ACC112 (cell line): Measurements from ENCODE around the gene CALML3.

Experiments
- H2AFZ ChIP-seq: fragments of 200-600 bp; sonication (generic); one replicate; pipeline ENCODE4 v1.6.0; 2017; ENCODE audit warnings: antibody characterized with exemption, low read length; ENCODE audit not compliant: unreplicated experiment
- H3K27ac ChIP-seq: fragments of 200-600 bp; sonication (generic); 2 replicates; pipeline ENCODE4 v1.5.1; 2014; ENCODE audit warnings: low read depth, mild to moderate bottlenecking, antibody characterized with exemption, low read length, moderate library complexity
- H3K27me3 ChIP-seq: fragments of 200-600 bp; sonication (generic); 2 replicates; pipeline ENCODE4 v1.6.1; 2014; ENCODE audit warnings: mild to moderate bottlenecking, antibody characterized with exemption, low read length, moderate library complexity, mixed read lengths; ENCODE audit not compliant: insufficient read depth
- H3K36me3 ChIP-seq: fragments of 200-600 bp; sonication (generic); 2 replicates; pipeline ENCODE4 v1.6.1; 2016; ENCODE audit warnings: mild to moderate bottlenecking, antibody characterized with exemption, low read length, moderate library complexity, mixed read lengths; ENCODE audit not compliant: insufficient read depth
- H3K4me1 ChIP-seq: fragments of 200-600 bp; sonication (generic); one replicate; pipeline ENCODE4 v1.6.1; 2016; ENCODE audit warnings: low read length, mixed read lengths; ENCODE audit not compliant: insufficient read depth, unreplicated experiment, control insufficient read depth
- H3K4me3 ChIP-seq: fragments of 200-600 bp; sonication (generic); 2 replicates; pipeline ENCODE4 v1.5.1; 2014; ENCODE audit warnings: mild to moderate bottlenecking, low read depth, low read length
- H3K79me2 ChIP-seq: fragments of 200-600 bp; sonication (generic); one replicate; pipeline ENCODE4 v1.6.0; 2016; ENCODE audit warnings: low read length; ENCODE audit not compliant: control insufficient read depth, unreplicated experiment, insufficient read depth

The CALML3 gene

DNA sequence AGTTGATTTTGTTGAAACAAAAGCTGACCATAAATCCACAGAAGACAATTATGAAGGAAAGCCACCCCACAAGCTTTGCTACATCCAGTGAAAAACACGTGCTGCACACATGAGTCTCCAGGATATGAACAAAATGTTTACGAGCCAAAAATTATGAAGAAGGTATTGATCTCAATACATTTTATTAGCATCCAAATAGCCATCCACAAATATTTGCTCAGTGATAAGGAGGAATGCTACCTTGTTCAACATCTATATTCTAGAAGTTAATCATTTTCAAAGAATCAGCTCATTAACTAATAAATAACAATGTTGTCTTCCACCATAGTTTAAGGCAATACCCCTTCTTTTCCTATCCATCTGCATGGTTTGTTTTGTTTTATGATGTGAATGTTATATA lies 42.7 kb downstream of the CALML3 start:
- H3K4me1 ChIP-seq = peaks cover 15% of the 10 kb centered on the region
- no peaks in the 10 kb centered on the region for H3K79me2 ChIP-seq
- no peak overlapping the region for H3K4me3 ChIP-seq
- no peak overlapping the region for H2AFZ ChIP-seq
- no peaks in the 10 kb centered on the region for H3K27me3 ChIP-seq
- H3K36me3 ChIP-seq = no peaks in the 10 kb centered on the region
- H3K27ac ChIP-seq = no peak overlapping the region

- Histone ChIP-seq H2AFZ (no peak overlapping the region), H3K4me1 (peaks cover 8% of the 10 kb centered on the region), H3K27ac (no peak overlapping the region), H3K79me2 (no peaks in the 10 kb centered on the region), H3K4me3 (no peak overlapping the region), H3K36me3 (no peaks in the 10 kb centered on the region), H3K27me3 (no peaks in the 10 kb centered on the region)
Measured at GRCh38 chr10:5568984-5569383, 44.2 kb downstream of the CALML3 start.

- H3K36me3 ChIP-seq = no peaks in the 10 kb centered on the region
- H3K79me2 ChIP-seq = no peaks in the 10 kb centered on the region
- no peak overlapping the region for H2AFZ ChIP-seq
- no peak overlapping the region for H3K4me3 ChIP-seq
- H3K27me3 ChIP-seq = no peaks in the 10 kb centered on the region
- peaks cover 3% of the 10 kb centered on the region for H3K4me1 ChIP-seq
- H3K27ac ChIP-seq = no peak overlapping the region
Measured at GRCh38 chr10:5569568-5569967, 44.8 kb downstream of the CALML3 start.

DNA sequence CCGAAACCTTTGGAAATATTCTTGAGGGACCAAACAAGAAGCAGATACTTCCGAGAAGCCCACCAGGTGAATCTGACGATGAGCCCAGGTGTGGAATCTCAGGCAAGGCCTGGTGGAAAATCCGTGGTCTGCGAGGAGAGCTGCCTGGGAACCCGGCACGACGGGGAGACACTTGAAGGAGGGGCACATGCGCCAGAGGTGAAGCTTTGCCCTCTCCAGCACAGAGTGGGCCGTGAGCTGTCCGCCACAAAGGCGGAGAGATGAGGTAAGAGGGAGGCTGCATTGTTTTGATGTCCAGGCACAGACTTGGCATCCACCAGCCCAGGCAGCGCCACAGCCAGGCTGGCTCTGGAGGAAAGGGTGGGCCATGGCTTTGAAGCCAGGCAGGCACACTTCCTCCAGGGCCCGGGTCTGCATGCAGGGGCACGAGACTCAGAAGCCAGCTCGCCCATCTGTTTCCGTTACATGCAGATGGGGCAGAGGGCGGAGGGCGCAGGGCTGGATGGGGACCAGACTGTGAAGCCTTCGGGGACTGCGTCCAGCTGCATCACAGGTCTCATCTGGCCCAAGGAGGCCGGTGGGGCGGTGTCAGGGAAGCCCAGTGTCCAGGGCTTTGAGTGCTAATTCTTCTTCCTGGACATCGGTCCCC lies 45.4 kb downstream of the CALML3 start:
- no peaks in the 10 kb centered on the region for H3K79me2 ChIP-seq
- H3K27ac ChIP-seq = no peak overlapping the region
- H3K36me3 ChIP-seq = no peaks in the 10 kb centered on the region
- H2AFZ ChIP-seq = no peak overlapping the region
- no peaks in the 10 kb centered on the region for H3K27me3 ChIP-seq
- H3K4me1 ChIP-seq = peaks cover 4% of the 10 kb centered on the region
- no peak overlapping the region for H3K4me3 ChIP-seq

- H3K4me1 ChIP-seq = peaks cover 8% of the 10 kb centered on the region
- H3K4me3 ChIP-seq = no peak overlapping the region
- no peaks in the 10 kb centered on the region for H3K27me3 ChIP-seq
- H2AFZ ChIP-seq = no peak overlapping the region
- H3K27ac ChIP-seq = no peak overlapping the region
- no peaks in the 10 kb centered on the region for H3K79me2 ChIP-seq
- H3K36me3 ChIP-seq = no peaks in the 10 kb centered on the region
Measured at GRCh38 chr10:5570979-5571810, 46.4 kb downstream of the CALML3 start.

DNA sequence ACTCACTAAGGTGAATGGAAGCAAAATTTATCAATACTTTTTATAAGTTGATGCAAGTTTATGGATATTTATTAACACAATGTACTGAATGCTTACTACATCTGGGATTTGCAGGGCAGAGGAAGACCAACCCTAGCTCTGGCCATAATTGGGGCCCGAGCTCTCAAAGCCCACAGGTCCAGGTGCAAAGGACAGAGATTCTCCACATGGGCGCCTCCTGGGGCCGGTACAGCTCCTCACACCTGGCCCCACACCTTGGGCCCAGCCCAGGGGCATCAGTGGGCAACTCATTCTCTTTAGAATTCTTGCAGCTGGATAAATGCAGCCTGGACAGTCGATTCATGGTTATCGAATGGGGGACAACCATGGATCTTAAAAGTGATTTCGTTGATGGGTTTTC lies 47.1 kb downstream of the CALML3 start:
- H3K36me3 ChIP-seq = no peaks in the 10 kb centered on the region
- H3K4me3 ChIP-seq = no peak overlapping the region
- H3K27me3 ChIP-seq = no peaks in the 10 kb centered on the region
- H3K27ac ChIP-seq = no peak overlapping the region
- no peak overlapping the region for H2AFZ ChIP-seq
- H3K79me2 ChIP-seq = no peaks in the 10 kb centered on the region
- H3K4me1 ChIP-seq = peaks cover 8% of the 10 kb centered on the region

DNA sequence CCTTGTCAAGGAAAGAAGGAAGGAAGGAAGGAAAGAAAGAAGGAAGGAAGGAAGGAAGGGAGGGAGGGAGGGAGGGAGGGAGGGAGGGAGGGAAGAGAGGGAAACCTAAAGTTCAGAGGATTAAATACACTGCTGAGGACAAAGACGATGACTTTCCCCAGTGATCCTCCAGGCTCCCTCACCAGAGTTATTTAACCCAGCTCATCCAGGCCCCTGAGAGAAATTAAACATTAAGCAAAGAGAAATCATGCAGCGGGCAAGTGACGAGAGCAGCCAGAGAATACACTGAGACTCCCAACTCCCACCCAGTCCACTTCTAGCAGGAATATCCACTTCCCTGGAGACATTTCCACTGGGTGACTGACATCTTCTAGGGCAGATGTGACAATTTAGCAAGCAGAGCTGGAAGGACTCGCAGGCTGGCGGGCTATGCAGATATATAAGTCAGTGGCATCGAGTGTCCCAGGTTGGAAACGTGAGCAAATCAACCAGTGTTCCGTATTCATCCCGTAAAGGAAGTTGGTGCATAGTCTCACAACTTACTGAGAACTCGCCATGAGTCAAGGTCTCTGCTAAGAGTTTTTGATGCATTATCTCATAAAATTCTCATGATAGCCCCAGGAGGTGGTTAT lies 48.7 kb downstream of the CALML3 start:
- Histone ChIP-seq H3K4me1 (peaks cover 8% of the 10 kb centered on the region), H2AFZ (no peak overlapping the region), H3K79me2 (no peaks in the 10 kb centered on the region), H3K27me3 (no peaks in the 10 kb centered on the region), H3K27ac (no peak overlapping the region), H3K4me3 (no peak overlapping the region), H3K36me3 (no peaks in the 10 kb centered on the region)

DNA sequence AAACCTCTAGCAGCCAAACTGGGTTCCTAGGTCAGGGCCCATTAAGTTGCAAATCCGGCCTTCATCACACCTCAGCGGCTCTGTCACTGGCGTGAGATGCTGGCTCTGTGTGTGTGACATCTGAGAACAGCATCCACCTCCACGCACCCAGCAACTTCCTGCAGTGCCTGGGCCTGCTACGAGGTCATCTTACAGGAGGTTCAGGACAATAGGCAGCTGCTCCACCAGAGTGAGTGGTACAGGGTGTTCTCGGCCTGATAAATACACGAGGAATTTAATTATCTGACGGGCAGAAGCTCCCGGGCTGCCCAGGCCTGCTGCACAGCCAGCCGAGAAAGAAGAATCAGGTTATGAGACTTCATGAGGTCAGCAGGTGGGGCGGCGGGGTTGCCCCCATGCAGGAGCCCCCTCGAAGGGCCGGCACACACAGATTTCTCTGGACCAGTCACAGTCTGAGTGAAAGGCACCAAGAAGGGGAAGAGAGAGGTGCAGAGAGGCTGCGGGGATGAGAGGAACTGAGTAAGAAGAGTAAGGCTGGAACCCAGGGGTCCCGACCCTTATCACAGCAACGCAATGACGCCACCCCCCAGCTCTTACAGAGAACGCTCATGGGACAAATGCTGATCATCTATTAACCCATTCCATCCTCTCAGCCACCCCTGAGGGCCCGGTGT lies 49.3 kb downstream of the CALML3 start:
- Histone ChIP-seq H3K36me3 (no peaks in the 10 kb centered on the region), H3K4me1 (peaks cover 8% of the 10 kb centered on the region), H3K79me2 (no peaks in the 10 kb centered on the region), H3K27ac (no peak overlapping the region), H3K4me3 (no peak overlapping the region), H2AFZ (no peak overlapping the region), H3K27me3 (no peaks in the 10 kb centered on the region)

GRCh38 chr10:5574642-5575131 lies 49.9 kb downstream of the CALML3 start:
- H3K27me3 ChIP-seq = no peaks in the 10 kb centered on the region
- no peak overlapping the region for H3K4me3 ChIP-seq
- peaks cover 8% of the 10 kb centered on the region for H3K4me1 ChIP-seq
- H3K36me3 ChIP-seq = no peaks in the 10 kb centered on the region
- H3K79me2 ChIP-seq = no peaks in the 10 kb centered on the region
- H3K27ac ChIP-seq = no peak overlapping the region
- no peak overlapping the region for H2AFZ ChIP-seq

DNA sequence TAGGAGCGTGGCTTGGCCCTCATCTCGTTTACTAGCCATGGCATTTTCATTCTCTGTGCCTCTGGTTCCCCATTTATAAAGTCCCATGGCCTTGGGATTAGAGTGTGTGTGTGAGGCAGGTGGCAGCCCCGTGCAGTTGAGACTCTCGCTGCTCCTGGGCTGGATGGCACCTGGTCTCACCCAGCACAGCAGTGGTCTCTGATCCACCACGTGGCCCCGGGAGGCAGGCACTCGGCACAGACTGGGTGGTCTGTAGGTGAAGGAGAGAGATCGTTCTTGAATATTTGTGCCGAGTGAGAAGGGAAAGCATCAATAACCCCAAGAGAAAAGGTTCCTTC lies 50.4 kb downstream of the CALML3 start:
- Histone ChIP-seq H3K36me3 (no peaks in the 10 kb centered on the region), H3K4me3 (no peak overlapping the region), H3K27ac (no peak overlapping the region), H3K4me1 (peaks cover 8% of the 10 kb centered on the region), H3K79me2 (no peaks in the 10 kb centered on the region), H2AFZ (peak overlapping the region; percentile 40), H3K27me3 (no peaks in the 10 kb centered on the region)
